BLaER1 (cell line): ENCODE data around the gene PABPN1L.

ENCODE experiments used
- H3K27ac ChIP-seq: shearing (Covaris generic); formaldehyde crosslinking; 2 replicates; pipeline ENCODE4 v1.8.1; 2022
- H3K27me3 ChIP-seq: shearing (Covaris generic); formaldehyde crosslinking; 2 replicates; pipeline ENCODE4 v1.8.1; 2022
- H3K36me3 ChIP-seq: shearing (Covaris generic); formaldehyde crosslinking; 2 replicates; pipeline ENCODE4 v1.8.1; 2022
- H3K4me1 ChIP-seq: shearing (Covaris generic); formaldehyde crosslinking; 2 replicates; pipeline ENCODE4 v1.8.1; 2022
- H3K4me2 ChIP-seq: shearing (Covaris generic); formaldehyde crosslinking; 2 replicates; pipeline ENCODE4 v1.8.1; 2022
- H3K4me3 ChIP-seq: shearing (Covaris generic); formaldehyde crosslinking; 2 replicates; pipeline ENCODE4 v1.8.1; 2022
- H3K9ac ChIP-seq: shearing (Covaris generic); formaldehyde crosslinking; 2 replicates; pipeline ENCODE4 v1.8.1; 2022
- H3K9me3 ChIP-seq: shearing (Covaris generic); formaldehyde crosslinking; 2 replicates; pipeline ENCODE4 v1.8.1; 2022
- H4K20me1 ChIP-seq: shearing (Covaris generic); formaldehyde crosslinking; 2 replicates; pipeline ENCODE4 v1.8.1; 2022
- Cebpa-rat ChIP-seq: shearing (Covaris generic); IDR thresholded peaks from 2 replicates; pipeline ENCODE4 v1.8.1; 2022

Gene PABPN1L

DNA sequence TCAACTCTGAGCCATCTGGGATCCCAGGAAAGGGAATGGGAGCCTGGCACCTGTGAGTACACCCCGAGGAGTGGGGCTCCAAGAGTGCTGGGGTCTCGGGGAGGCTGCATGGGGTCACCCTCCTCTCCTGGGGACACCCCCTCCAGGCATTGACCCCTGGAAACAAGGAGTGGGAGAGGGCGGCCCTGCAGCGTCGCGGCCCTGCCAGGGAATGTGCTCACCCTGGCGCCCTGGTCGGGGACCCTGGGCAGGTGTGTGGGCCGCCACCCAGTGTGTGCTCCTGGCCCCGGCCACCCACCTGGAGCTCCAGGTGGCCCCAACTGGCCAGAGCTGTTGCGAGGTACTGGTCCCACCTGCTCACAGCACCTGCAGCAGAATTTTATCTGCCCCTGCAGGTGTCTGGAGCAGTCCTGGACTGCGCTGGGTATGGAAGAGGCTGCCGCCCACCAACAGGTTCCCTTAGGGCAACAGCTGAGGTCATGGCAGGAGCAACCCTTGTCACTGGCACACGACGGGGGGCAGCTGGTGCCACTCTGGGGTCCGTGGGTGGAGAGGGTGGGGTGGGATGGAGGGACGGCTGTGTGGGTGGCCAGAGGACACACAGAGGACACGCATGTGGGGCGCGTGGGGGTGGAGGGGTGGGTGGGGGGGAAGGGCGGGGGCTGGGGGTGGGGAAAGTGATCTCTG lies 5.4 kb upstream of the PABPN1L start:
- H3K4me2 ChIP-seq = peak overlapping the region; percentile 77
- TF ChIP-seq Cebpa-rat = no peak
- 0 out of 2 replicates have a peak overlapping the region, but pooled peaks have one; percentile 18 for H3K4me3 ChIP-seq
- H3K27me3 ChIP-seq = peaks cover 35% of the 10 kb centered on the region
- H3K27ac ChIP-seq = no peak overlapping the region
- peaks cover 74% of the 10 kb centered on the region for H4K20me1 ChIP-seq
- no peaks in the 10 kb centered on the region for H3K9me3 ChIP-seq
- peaks cover 31% of the 10 kb centered on the region for H3K36me3 ChIP-seq
- peaks cover 44% of the 10 kb centered on the region for H3K4me1 ChIP-seq
- H3K9ac ChIP-seq = no peak overlapping the region

- Histone ChIP-seq H3K4me2 (peak overlapping the region; percentile 77), H3K27me3 (peaks cover 35% of the 10 kb centered on the region)
These were observed 4.9 kb upstream of the PABPN1L start for GRCh38 chr16:88871349-88871702.

DNA sequence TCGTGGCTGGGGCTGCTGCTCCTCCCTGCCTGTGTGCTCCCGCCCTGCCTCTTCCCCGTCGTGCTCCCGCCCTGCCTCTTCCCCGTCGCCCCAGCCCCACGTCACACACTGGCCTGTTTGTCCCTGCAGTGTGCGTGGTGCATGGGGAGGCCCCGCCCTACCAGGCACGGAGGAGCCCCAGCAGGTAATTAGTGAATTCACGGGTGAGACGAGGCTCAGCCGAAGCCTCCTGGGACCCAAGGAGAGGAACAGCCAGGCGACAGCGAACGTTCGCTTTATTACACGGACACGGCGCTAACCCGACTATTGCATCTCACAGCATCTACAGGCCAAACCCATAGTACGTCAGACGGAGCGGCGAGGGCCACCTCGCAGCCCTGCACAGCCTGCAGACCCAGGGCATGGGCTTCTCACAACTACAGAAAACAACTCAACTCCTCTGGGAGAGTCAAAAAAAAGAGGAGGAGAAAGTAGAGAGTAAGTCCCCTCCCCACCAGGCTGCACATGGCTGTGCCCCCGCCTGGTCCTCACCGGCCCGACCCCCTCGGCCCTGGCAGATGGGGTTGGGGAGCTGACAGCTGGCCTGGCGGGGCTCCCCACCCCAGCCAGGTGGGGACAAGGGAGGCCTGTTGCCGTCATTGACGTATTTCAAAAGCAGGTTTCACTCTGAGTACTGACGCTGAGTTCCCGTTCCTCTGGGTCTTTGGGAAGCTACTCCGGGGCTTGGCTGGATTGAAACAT lies 4.3 kb upstream of the PABPN1L start:
- Histone ChIP-seq H3K9ac (no peak overlapping the region), H3K4me2 (peak overlapping the region; percentile 77), H3K4me3 (0 out of 2 replicates have a peak overlapping the region, but pooled peaks have one; percentile 18), H3K9me3 (no peaks in the 10 kb centered on the region), H3K36me3 (peaks cover 20% of the 10 kb centered on the region), H3K4me1 (peaks cover 55% of the 10 kb centered on the region), H3K27ac (no peak overlapping the region), H3K27me3 (peaks cover 35% of the 10 kb centered on the region), H4K20me1 (peaks cover 65% of the 10 kb centered on the region)
- TF ChIP-seq Cebpa-rat = no peak

More at GRCh38 chr16:88871349-88871702, 4.9 kb upstream of the PABPN1L start:
- no peak overlapping the region for H3K27ac ChIP-seq
- H3K9ac ChIP-seq = no peak overlapping the region
- H3K4me3 ChIP-seq = 0 out of 2 replicates have a peak overlapping the region, but pooled peaks have one; percentile 18
- H3K4me1 ChIP-seq = peaks cover 50% of the 10 kb centered on the region
- H4K20me1 ChIP-seq = peaks cover 69% of the 10 kb centered on the region
- no peaks in the 10 kb centered on the region for H3K9me3 ChIP-seq
- H3K36me3 ChIP-seq = peaks cover 25% of the 10 kb centered on the region
- TF ChIP-seq Cebpa-rat = no peak

DNA sequence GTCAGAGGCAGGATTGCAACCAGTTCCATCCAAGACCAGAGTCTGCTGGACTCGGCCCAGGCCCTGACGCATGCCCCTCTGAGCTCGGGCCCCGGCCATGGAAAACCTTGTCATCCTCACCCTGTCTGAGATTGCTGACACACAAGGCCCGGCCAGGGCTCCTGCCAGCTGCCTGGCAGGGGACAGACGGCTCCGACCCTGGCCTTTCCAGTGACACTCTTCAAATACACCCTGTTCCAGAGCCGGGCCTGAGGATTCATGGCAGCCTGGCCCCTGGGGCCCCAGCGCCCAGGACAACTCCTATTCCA lies 3.2 kb upstream of the PABPN1L start:
- peaks cover 58% of the 10 kb centered on the region for H3K4me1 ChIP-seq
- H3K9ac ChIP-seq = no peak overlapping the region
- H3K27me3 ChIP-seq = peaks cover 35% of the 10 kb centered on the region
- no peaks in the 10 kb centered on the region for H3K9me3 ChIP-seq
- peaks cover 10% of the 10 kb centered on the region; the same call in 1 of the 2 replicates for H3K36me3 ChIP-seq
- no peak overlapping the region for H3K4me3 ChIP-seq
- no peak overlapping the region for H3K27ac ChIP-seq
- peaks cover 54% of the 10 kb centered on the region for H4K20me1 ChIP-seq
- no peak overlapping the region for H3K4me2 ChIP-seq
- TF ChIP-seq Cebpa-rat = no peak

DNA sequence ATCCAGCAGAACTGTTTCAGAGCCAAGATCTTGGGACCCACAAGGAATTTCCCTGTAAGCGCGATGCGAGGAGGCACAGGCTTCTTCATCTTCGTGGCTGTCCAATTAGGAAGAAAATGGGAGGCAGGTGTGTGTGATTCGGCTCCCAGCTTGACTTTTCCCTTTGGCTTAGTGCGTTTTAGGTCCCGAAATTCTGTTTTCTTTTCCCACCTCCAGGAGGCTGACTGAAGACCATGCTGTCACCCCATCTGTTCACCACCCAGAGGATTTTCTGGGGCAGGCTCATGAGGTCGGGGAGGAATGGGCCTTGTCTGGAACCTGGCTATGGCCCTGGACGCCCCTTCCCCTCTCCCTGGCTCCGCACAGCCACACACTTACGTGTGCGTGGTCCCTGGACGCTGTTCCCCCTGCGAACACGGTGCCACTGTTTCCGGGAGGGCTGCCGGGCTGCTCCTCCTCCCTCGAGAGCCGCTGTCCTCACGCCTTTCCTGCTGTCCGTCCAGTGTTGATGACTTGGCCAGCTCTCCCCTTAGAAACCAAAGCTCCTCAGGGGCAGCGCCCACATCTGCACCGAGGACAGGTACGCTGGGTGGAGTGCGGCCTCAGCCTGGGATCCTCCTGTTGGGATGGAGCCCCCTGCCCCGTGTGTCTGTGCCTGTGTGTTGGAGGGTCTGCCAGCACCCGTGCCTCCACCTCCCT lies 2.7 kb upstream of the PABPN1L start:
- no peak overlapping the region for H3K27ac ChIP-seq
- H4K20me1 ChIP-seq = peaks cover 49% of the 10 kb centered on the region
- no peak overlapping the region for H3K9ac ChIP-seq
- H3K36me3 ChIP-seq = peaks cover 5% of the 10 kb centered on the region; the same call in 1 of the 2 replicates
- no peak overlapping the region for H3K4me2 ChIP-seq
- H3K4me1 ChIP-seq = peaks cover 63% of the 10 kb centered on the region
- H3K4me3 ChIP-seq = no peak overlapping the region
- no peak for TF ChIP-seq Cebpa-rat
- H3K27me3 ChIP-seq = peaks cover 35% of the 10 kb centered on the region
- H3K9me3 ChIP-seq = no peaks in the 10 kb centered on the region

DNA sequence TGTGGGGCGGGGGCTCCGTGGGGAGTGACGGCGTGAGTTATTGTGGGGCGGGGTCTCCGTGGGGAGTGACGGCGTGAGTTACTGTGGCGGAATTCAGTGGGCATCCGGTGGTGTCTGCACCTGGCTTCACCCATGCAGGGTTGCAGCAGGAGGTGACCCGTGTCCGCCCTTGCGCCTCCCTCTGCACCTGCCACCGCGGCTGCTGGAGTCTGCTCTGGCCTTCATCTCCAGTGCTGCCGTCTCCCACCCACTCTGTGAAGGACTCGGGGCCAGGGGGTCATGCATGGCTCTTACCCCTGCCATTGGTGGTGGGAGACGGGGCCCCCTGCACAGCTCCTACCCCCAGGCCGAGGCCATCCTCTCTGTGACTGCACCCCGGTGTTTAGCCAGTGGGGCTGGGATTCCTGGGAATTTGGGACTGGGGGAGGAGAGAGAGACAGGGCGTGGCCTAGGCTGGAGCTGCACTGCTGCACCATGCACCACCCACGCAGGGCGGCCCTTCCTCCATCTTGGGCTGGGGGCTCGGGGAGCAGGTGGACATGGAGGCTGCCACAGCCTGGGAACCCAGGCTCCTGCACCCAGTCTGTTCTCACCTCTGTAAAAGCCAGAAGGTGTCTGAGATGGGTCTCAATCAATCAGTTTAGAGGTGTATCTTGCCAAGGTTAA lies 1.3 kb upstream of the PABPN1L start:
- Histone ChIP-seq H3K27me3 (peaks cover 35% of the 10 kb centered on the region), H3K9ac (no peak overlapping the region), H3K4me1 (peaks cover 75% of the 10 kb centered on the region), H4K20me1 (peaks cover 35% of the 10 kb centered on the region), H3K27ac (no peak overlapping the region), H3K4me2 (peak overlapping the region; percentile 65; the same call in 1 of the 2 replicates), H3K36me3 (peaks cover 9% of the 10 kb centered on the region; the same call in 1 of the 2 replicates), H3K9me3 (no peaks in the 10 kb centered on the region), H3K4me3 (no peak overlapping the region)
- TF ChIP-seq Cebpa-rat = no peak

DNA sequence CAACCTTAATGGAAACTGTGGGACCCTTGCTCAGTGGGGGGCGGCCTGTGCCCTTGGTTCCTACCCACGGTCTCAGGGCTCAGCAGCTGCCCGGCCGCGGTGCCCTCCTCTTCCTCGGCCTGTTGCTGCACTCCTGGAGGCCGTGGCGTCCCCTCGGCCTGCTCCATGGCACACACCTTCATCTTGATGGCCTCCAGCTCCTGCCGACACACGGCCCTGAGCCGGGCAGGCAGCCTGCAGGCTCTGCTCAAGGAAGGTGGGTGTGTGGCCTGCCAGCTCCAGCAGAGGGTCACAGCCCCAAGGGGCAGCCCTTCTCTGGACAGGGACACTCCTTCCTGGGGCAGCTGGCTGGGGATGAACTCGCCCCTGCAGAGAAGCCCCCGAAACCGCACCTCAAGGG lies 718 bp downstream of the PABPN1L start:
- Histone ChIP-seq H3K9me3 (no peaks in the 10 kb centered on the region), H3K9ac (no peak overlapping the region), H3K27me3 (peaks cover 23% of the 10 kb centered on the region), H4K20me1 (peaks cover 29% of the 10 kb centered on the region), H3K4me3 (no peak overlapping the region), H3K27ac (no peak overlapping the region), H3K36me3 (peaks cover 29% of the 10 kb centered on the region), H3K4me1 (peaks cover 74% of the 10 kb centered on the region), H3K4me2 (peak overlapping the region; percentile 65)
- TF ChIP-seq Cebpa-rat = no peak

- peaks cover 74% of the 10 kb centered on the region for H3K4me1 ChIP-seq
- peaks cover 29% of the 10 kb centered on the region for H4K20me1 ChIP-seq
- no peak overlapping the region for H3K4me2 ChIP-seq
- H3K27ac ChIP-seq = no peak overlapping the region
- H3K4me3 ChIP-seq = no peak overlapping the region
- peaks cover 18% of the 10 kb centered on the region for H3K27me3 ChIP-seq
- H3K9me3 ChIP-seq = no peaks in the 10 kb centered on the region
- TF ChIP-seq Cebpa-rat = no peak
- H3K36me3 ChIP-seq = peaks cover 33% of the 10 kb centered on the region
- no peak overlapping the region for H3K9ac ChIP-seq
These were observed 1.1 kb downstream of the PABPN1L start for GRCh38 chr16:88865310-88865709.

- Histone ChIP-seq H3K9ac (no peak overlapping the region), H3K4me2 (peak overlapping the region; percentile 53), H3K4me1 (peaks cover 79% of the 10 kb centered on the region), H3K9me3 (no peaks in the 10 kb centered on the region), H4K20me1 (peaks cover 31% of the 10 kb centered on the region), H3K4me3 (no peak overlapping the region), H3K27ac (no peak overlapping the region), H3K36me3 (peaks cover 34% of the 10 kb centered on the region), H3K27me3 (peaks cover 11% of the 10 kb centered on the region)
- no peak for TF ChIP-seq Cebpa-rat
These were observed 1.9 kb downstream of the PABPN1L start for GRCh38 chr16:88864521-88864920.
